Measurements from ENCODE around the gene WNK4. TPM values are rescaled to one million over a fixed set of nuclear protein-coding genes. Genes with fewer than 3 reads are reported as not detected.

WNK4 gene
- total and polyA plus RNA-seq, 9 of the 15 experiments (the other 6 are each of a cell fraction or from before 2014, with no cell fraction given), result 0.32 to 25.8 (median 4.5) TPM

DNA sequence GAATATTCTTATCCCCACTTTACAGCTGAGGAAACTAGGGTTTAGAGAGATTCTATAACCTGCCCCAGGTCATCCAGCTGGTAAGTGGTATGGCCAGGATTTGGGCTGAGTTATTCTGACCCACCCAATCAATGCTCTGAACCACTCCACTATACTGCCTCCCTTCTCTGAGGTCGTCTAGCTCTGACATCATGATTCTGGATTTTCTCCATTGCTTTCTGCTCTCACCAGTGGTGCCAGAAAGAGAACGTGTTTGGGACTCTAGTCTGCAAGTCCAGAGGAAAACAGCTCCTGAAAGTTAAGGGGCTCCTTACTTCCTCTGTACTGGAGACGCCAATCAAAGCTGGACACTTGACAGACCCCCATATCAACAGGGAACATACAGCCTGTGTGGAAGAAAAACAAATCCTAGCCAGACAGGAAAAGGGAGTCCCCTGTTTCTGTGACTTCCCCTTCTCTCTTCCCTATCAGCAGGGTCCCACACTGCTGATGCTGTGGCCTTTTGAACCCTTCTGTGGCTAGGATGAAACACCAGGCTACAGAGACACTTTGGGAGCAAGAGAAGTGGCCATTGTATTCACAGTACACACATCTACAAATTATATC lies 29.6 kb upstream of the WNK4 start (continued):
- TF ChIP-seq ERF (CRISPR knock-in tag; IDR thresholded peaks at IDR 0.05) (no peak), HINFP (tag; conservative IDR thresholded peaks at IDR 0.05; ENCODE audit: low read depth) (no peak), ATF7 (IDR thresholded peaks at IDR 0.05) (no peak; the same call in 1 of the 2 replicates), ZNF778 (CRISPR knock-in tag; IDR thresholded peaks at IDR 0.05) (no peak), RREB1 (CRISPR knock-in tag; IDR thresholded peaks at IDR 0.05) (no peak), ZNF449 (CRISPR knock-in tag; IDR thresholded peaks at IDR 0.05) (peak; percentile 30; the same call in 1 of the 2 replicates), TFAP4 (CRISPR knock-in tag; IDR thresholded peaks at IDR 0.05; ENCODE audit: borderline replicate concordance) (no peak), PKNOX1 (IDR thresholded peaks at IDR 0.05) (peak; percentile 89), PHB2 (IDR thresholded peaks at IDR 0.05; ENCODE audit: low read depth) (peak; percentile 78), ZNF140 (CRISPR knock-in tag; IDR thresholded peaks at IDR 0.05) (no peak), POLR2G (IDR thresholded peaks at IDR 0.05; ENCODE audit: low read depth, low read length) (no peak)

All from K562 (cell line).